K562 (cell line): ENCODE data around the gene MRTFB. TPM values are rescaled to one million over a fixed set of nuclear protein-coding genes. Genes with fewer than 3 reads are reported as not detected.

Source experiments
- ATAC-seq: fragments of 200-7000 bp; cut with Tn5 transposase; 3 replicates; pipeline ENCODE4 v1.9.1; 2020; ENCODE audit warnings: moderate library complexity
- BruUV-seq: library from RNA; stranded (reverse); fragments of 400-500 nt; replicated peaks from 2 replicates; lab custom pipeline; 2021; lab: Mats Ljungman, UMichigan
- CTCF ChIA-PET: fragments of 300-600 bp; formaldehyde crosslinking; extraction: SDS; loops from one replicate; lab custom pipeline; 2021; ENCODE audit warnings: low intra/inter-chr PET ratio; lab: Yijun Ruan, JAX
- POLR2A ChIA-PET: fragments of 300-600, 350-650 bp; sonication (Branson Sonifier 250); formaldehyde crosslinking; extraction: SDS; loops from one replicate; lab custom pipeline; 2021; ENCODE audit warnings: antibody characterized with exemption, inconsistent platforms; lab: Yijun Ruan, JAX
- DNase-seq, 4 experiments: peaks; one replicate each; pipeline versions ENCODE4 v3.0.0 to v3.0.0-alpha.2; 2011 to 2018; ENCODE audit warnings: low spot score in 3 of 4, mixed read lengths in 3 of 4; ENCODE audit errors: extremely low read depth in 1 of 4
- FAIRE-seq: peaks from 2 replicates; lab custom pipeline; 2011; peaks lifted over from hg19 to GRCh38; lab: Jason Lieb, UNC
- H2AFZ ChIP-seq: 2 replicates; pipeline ENCODE4 v1.6.0; 2011; ENCODE audit warnings: low read depth, low read length, control low read depth, inconsistent platforms
- H3K27ac ChIP-seq: fragments of 200-600 bp; 3 replicates; pipeline ENCODE4 v1.8.0; 2011; ENCODE audit warnings: low read depth, mild to moderate bottlenecking, control low read depth, inconsistent platforms, low read length, moderate library complexity, mixed read lengths; ENCODE audit errors: extremely low read depth
- H3K27me3 ChIP-seq, 2 experiments: fragments of 300-600 bp in 1 of 2; 2 replicates in 1 of 2; 3 replicates in 1 of 2; pipeline versions ENCODE4 v1.6.0 to v1.8.0; 2011; ENCODE audit warnings: inconsistent platforms in 2 of 2, low read length in 2 of 2, mild to moderate bottlenecking in 1 of 2, mixed read lengths in 1 of 2, moderate library complexity in 1 of 2; ENCODE audit not compliant: control insufficient read depth in 2 of 2, insufficient read depth in 2 of 2
- H3K36me3 ChIP-seq: fragments of 300-600 bp; 3 replicates; pipeline ENCODE4 v1.8.0; 2011; ENCODE audit warnings: mild to moderate bottlenecking, low read length, inconsistent platforms; ENCODE audit not compliant: control insufficient read depth, insufficient read depth
- H3K4me1 ChIP-seq, 2 experiments: fragments of 200-600 bp in 1 of 2; replicated peaks in 1 of 2; 2 replicates in 1 of 2; 3 replicates in 1 of 2; pipeline versions ENCODE4 v1.5.1 to v1.8.0; 2011; ENCODE audit warnings: inconsistent platforms in 2 of 2, low read length in 2 of 2, mild to moderate bottlenecking in 1 of 2, mixed read lengths in 1 of 2, moderate library complexity in 1 of 2; ENCODE audit not compliant: control insufficient read depth in 2 of 2, insufficient read depth in 2 of 2
- H3K4me2 ChIP-seq: 2 replicates; pipeline ENCODE4 v1.6.1; 2011; ENCODE audit warnings: low read length, control low read depth, inconsistent platforms, mixed read lengths; ENCODE audit not compliant: insufficient read depth
- H3K4me3 ChIP-seq: fragments of 200-600 bp; sonication (generic), shearing (Covaris generic); 2 replicates; pipeline ENCODE4 v1.5.1; 2016; ENCODE audit warnings: control low read depth, inconsistent platforms
- H3K79me2 ChIP-seq: fragments of 200-600 bp; 3 replicates; pipeline ENCODE4 v1.8.0; 2011; ENCODE audit warnings: low read length, inconsistent platforms; ENCODE audit not compliant: control insufficient read depth, insufficient read depth
- H3K9ac ChIP-seq, 2 experiments: 2 replicates each; pipeline versions ENCODE4 v1.6.0 to v1.6.1; 2011; ENCODE audit warnings: low read depth in 2 of 2, low read length in 2 of 2, control low read depth in 1 of 2, inconsistent platforms in 1 of 2, mild to moderate bottlenecking in 1 of 2, mixed read lengths in 1 of 2; ENCODE audit not compliant: insufficient read depth in 1 of 2
- H3K9me1 ChIP-seq: one replicate; pipeline ENCODE4 v1.6.0; 2011; ENCODE audit warnings: inconsistent platforms, mild to moderate bottlenecking, low read length, moderate library complexity; ENCODE audit not compliant: control insufficient read depth, insufficient read depth
- H3K9me3 ChIP-seq: replicated peaks from 2 replicates; pipeline ENCODE4 v1.5.1; 2011; ENCODE audit warnings: low read depth, low read length, inconsistent platforms; ENCODE audit not compliant: control insufficient read depth, insufficient read depth
- H4K20me1 ChIP-seq: replicated peaks from 2 replicates; pipeline ENCODE4 v1.6.1; 2011; ENCODE audit warnings: low read length, inconsistent platforms, mixed read lengths; ENCODE audit not compliant: control insufficient read depth, insufficient read depth
- ADNP ChIP-seq: fragments of 200-800 bp; sonication (Bioruptor generic); IDR thresholded peaks from 2 replicates; pipeline ENCODE4 v1.6.1; 2016; ENCODE audit warnings: missing genetic modification characterization, missing compliant biosample characterization
- SIRT6 ChIP-seq: IDR thresholded peaks from one replicate; pipeline ENCODE4 v1.6.1; 2012; ENCODE audit warnings: low read depth, mild to moderate bottlenecking, control low read depth, inconsistent platforms, low read length, moderate library complexity
- STAG1 ChIP-seq: sonication (generic); formaldehyde crosslinking; IDR thresholded peaks from 2 replicates; pipeline ENCODE4 v1.5.0; 2020; ENCODE audit warnings: missing genetic modification reagents, borderline replicate concordance
- ZNF584 ChIP-seq: fragments of 200-800 bp; sonication (Bioruptor generic); IDR thresholded peaks from 2 replicates; pipeline ENCODE4 v1.6.1; 2016; ENCODE audit warnings: low read depth, mild to moderate bottlenecking, missing genetic modification characterization, missing compliant biosample characterization
- WGBS: fragments of 100-300 bp; shearing (Covaris generic); methylation state at CpG from one replicate; pipeline ENCODE4 v1.1.6; 2016; ENCODE audit warnings: low coverage, mixed read lengths; ENCODE audit not compliant: insufficient coverage; ENCODE audit errors: missing lambda C conversion rate; 5-methylcytosine and 5-hydroxymethylcytosine counted together
- in situ Hi-C: fragments of 300-500 bp; cut with MboI; formaldehyde crosslinking; loops from 4 replicates; pipeline ENCODE4 v1.15.0; 2018; ENCODE audit warnings: inconsistent platforms, mixed read lengths
- intact Hi-C: fragments of 100-400 bp; cut with micrococcal nuclease; formaldehyde crosslinking; loops from 2 replicates; pipeline ENCODE4 v1.14.2; 2022
- polyA plus RNA-seq, 8 experiments: library from polyadenylated mRNA; depleted of rRNA in 4 of 8; stranded (reverse) in 5 of 8; unstranded in 3 of 8; fragments of >200 nt; fragmentation: Nextera tagmentation in 2 of 8; fragmentation: Illumina TruSeq in 1 of 8; extraction: Ambion mirVana in 2 of 8; extraction: Trizol in 1 of 8; gene quantifications; 2 replicates each; pipeline versions ENCODE4 v1.2.1 to v1.2.3, GENCODE V29; 2011 to 2014; ENCODE audit warnings: inconsistent platforms in 1 of 8, missing spikeins in 1 of 8
- total RNA-seq, 7 experiments: library from RNA; depleted of rRNA in 6 of 7; stranded (reverse); fragments of >200 nt in 6 of 7; fragmentation: Illumina TruSeq in 2 of 7; extraction: Trizol in 2 of 7; gene quantifications; 2 replicates each; pipeline versions ENCODE4 v1.2.1 to v1.2.3, GENCODE V29; 2011 to 2021; ENCODE audit warnings: low replicate concordance in 1 of 7
- TF ChIP-seq, protein P1 (sequence below): fragments of 250-450 bp; sonication (Bioruptor Pico); IDR thresholded peaks from 2 replicates; pipeline ENCODE4 v1.5.1; 2021; ENCODE audit warnings: mild to moderate bottlenecking
- TF ChIP-seq, protein P2 (sequence below): fragments of 250-450 bp; sonication (Bioruptor Pico); IDR thresholded peaks from 2 replicates; pipeline ENCODE4 v1.4.0; 2020; ENCODE audit warnings: mild to moderate bottlenecking, moderate library complexity
- TF ChIP-seq, protein P3 (sequence below), 2 experiments: fragments of 450-650 bp; IDR thresholded peaks; 2 replicates each; pipeline ENCODE4 v1.6.1; 2016; ENCODE audit warnings: mild to moderate bottlenecking in 2 of 2, borderline replicate concordance in 1 of 2, low read depth in 1 of 2, moderate library complexity in 1 of 2

Gene MRTFB
- total and polyA plus RNA-seq, 9 of the 15 experiments (the other 6 are each of a cell fraction or from before 2014, with no cell fraction given) = 2.2 to 12.7 (median 7.0) TPM

DNA sequence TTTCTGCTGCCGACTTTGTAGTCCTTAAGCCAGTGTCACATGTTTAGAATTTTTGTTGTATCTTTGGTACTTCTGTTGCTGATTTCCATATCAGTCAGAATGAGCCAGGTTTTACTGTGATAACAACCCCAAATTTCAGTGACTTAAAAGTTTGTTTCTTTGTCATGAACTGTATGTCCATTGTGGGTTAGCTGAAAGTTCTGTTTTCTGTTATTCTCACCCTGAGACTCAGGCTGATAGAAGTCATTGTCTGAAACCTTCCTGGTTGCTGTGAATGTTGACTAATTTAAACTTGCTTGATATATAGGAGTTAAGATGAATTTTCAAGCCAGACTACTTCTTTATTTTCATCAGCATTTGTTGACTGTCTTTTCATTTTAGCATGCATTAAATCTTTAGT lies 68.8 kb downstream of the MRTFB start (continued):
- TF ChIP-seq, protein P1, sequence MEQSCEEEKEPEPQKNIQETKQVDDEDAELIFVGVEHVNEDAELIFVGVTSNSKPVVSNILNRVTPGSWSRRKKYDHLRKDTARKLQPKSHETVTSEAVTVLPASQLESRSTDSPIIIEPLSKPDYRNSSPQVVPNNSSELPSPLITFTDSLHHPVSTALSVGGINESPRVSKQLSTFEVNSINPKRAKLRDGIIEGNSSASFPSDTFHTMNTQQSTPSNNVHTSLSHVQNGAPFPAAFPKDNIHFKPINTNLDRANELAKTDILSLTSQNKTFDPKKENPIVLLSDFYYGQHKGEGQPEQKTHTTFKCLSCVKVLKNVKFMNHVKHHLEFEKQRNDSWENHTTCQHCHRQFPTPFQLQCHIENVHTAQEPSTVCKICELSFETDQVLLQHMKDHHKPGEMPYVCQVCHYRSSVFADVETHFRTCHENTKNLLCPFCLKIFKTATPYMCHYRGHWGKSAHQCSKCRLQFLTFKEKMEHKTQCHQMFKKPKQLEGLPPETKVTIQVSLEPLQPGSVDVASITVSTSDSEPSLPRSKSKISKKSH = no peak
- TF ChIP-seq ZNF584 (CRISPR knock-in tag) (no peak), STAG1 (no peak)
- TF ChIP-seq, protein P2, sequence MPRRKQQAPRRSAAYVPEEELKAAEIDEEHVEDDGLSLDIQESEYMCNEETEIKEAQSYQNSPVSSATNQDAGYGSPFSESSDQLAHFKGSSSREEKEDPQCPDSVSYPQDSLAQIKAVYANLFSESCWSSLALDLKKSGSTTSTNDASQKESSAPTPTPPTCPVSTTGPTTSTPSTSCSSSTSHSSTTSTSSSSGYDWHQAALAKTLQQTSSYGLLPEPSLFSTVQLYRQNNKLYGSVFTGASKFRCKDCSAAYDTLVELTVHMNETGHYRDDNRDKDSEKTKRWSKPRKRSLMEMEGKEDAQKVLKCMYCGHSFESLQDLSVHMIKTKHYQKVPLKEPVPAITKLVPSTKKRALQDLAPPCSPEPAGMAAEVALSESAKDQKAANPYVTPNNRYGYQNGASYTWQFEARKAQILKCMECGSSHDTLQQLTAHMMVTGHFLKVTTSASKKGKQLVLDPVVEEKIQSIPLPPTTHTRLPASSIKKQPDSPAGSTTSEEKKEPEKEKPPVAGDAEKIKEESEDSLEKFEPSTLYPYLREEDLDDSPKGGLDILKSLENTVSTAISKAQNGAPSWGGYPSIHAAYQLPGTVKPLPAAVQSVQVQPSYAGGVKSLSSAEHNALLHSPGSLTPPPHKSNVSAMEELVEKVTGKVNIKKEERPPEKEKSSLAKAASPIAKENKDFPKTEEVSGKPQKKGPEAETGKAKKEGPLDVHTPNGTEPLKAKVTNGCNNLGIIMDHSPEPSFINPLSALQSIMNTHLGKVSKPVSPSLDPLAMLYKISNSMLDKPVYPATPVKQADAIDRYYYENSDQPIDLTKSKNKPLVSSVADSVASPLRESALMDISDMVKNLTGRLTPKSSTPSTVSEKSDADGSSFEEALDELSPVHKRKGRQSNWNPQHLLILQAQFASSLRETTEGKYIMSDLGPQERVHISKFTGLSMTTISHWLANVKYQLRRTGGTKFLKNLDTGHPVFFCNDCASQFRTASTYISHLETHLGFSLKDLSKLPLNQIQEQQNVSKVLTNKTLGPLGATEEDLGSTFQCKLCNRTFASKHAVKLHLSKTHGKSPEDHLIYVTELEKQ (CRISPR knock-in tag) = no peak

DNA sequence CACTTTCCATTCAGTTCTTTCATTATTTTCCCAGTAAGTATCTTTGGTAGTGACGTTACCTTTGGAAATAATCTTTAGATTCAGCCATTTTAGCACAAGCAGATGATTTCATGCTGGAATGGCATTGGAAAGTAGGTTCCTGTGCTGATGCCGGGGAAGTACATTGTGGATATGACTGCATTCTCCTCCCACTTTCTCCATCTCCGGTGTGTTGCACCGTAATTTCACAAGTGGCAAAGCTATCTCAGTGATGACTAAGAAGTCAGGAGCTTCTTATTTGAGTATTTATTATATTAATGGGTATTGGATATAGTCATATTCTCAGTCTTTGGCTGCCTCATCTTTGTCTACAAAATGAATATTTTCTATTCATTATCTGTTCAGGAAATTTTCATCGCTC lies 69.8 kb downstream of the MRTFB start:
- FAIRE-seq (no peak), ATAC-seq (no peak)
- WGBS = 84% methylated on average over 5 of the region's 5 CpGs
- TF ChIP-seq, protein P3, sequence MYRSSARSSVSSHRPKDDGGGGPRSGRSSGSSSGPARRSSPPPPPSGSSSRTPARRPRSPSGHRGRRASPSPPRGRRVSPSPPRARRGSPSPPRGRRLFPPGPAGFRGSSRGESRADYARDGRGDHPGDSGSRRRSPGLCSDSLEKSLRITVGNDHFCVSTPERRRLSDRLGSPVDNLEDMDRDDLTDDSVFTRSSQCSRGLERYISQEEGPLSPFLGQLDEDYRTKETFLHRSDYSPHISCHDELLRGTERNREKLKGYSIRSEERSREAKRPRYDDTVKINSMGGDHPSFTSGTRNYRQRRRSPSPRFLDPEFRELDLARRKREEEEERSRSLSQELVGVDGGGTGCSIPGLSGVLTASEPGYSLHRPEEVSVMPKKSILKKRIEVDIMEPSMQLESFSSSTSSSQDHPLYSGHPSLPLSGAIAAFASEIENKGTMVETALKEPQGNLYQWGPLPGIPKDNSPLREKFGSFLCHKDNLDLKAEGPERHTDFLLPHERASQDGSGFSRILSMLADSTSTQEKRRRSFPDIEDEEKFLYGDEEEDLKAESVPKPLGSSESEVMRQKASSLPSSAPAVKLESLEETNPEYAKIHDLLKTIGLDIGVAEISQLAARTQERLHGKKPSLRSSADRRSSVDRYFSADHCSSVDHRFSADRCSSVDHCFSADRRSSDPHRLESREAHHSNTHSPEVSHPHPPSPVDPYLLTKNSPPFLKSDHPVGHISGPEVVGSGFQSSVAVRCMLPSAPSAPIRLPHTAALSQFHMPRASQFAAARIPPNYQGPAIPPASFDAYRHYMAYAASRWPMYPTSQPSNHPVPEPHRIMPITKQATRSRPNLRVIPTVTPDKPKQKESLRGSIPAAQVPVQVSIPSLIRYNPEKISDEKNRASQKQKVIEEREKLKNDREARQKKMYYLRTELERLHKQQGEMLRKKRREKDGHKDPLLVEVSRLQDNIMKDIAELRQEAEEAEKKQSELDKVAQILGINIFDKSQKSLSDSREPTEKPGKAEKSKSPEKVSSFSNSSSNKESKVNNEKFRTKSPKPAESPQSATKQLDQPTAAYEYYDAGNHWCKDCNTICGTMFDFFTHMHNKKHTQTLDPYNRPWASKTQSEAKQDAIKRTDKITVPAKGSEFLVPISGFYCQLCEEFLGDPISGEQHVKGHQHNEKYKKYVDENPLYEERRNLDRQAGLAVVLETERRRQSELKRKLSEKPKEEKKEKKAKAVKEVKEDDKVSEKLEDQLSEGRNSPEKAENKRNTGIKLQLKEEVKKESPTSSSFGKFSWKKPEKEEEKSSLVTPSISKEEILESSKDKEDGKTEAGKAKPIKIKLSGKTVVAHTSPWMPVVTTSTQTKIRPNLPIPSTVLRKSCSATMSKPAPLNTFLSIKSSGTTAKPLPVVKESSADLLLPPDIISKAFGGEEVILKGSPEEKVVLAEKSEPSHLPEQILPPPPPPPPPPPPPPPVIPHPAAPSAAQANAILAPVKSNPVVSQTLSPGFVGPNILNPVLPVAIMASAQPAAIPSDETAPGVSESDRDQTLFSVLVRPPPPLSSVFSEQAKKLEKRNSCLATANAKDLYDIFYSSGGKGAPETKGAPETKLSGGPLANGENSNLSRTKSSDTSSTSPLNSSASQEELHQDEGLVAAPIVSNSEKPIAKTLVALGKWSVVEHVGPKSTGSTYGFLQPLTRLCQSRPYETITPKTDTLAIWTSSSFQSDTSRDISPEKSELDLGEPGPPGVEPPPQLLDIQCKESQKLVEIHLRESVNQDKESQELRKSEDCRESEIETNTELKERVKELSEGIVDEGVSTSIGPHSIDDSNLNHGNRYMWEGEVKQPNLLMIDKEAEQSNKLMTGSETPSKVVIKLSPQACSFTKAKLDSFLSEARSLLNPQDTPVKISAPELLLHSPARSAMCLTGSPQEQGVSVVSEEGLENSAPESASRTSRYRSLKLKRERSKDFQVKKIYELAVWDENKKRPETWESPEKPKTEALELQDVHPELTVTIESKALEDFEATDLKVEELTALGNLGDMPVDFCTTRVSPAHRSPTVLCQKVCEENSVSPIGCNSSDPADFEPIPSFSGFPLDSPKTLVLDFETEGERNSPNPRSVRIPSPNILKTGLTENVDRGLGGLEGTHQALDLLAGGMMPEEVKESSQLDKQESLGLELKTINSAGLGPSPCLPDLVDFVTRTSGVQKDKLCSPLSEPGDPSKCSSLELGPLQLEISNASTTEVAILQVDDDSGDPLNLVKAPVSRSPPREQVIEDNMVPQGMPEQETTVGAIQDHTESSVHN (IDR thresholded peaks at IDR 0.05; ENCODE audit: borderline replicate concordance in 1 of 2, low read depth in 1 of 2) = no peak
- TF ChIP-seq SIRT6 = no peak
- TF ChIP-seq ADNP (tag) = no peak

More for the DNA sequence above, 69.8 kb downstream of the MRTFB start:
- no peaks in the 10 kb centered on the region for H3K9me1 ChIP-seq
- no peaks in the 10 kb centered on the region for H3K27me3 ChIP-seq
- H3K4me3 ChIP-seq = no peak overlapping the region
- H2AFZ ChIP-seq = no peak overlapping the region
- no TSS peak for BruUV-seq
- intact Hi-C loops (no loop called here), in situ Hi-C loops (no loop called here)
- ChIA-PET CTCF (no interaction called here), POLR2A (no interaction called here)
- H3K79me2 ChIP-seq = no peaks in the 10 kb centered on the region
- H3K9me3 ChIP-seq = no peaks in the 10 kb centered on the region
- no peak overlapping the region for H3K4me2 ChIP-seq
- no peaks in the 10 kb centered on the region for H4K20me1 ChIP-seq
- peaks cover 0 to 4% of the 10 kb centered on the region in 2 experiments; a peak in 1 of 5 replicates for H3K4me1 ChIP-seq
- DNase-seq = no peak
- H3K27ac ChIP-seq = no peak overlapping the region
- H3K36me3 ChIP-seq = peaks cover 5% of the 10 kb centered on the region; the same call in 1 of the 3 replicates
- H3K9ac ChIP-seq = no peak overlapping the region
